ENCODE results near the gene TUBGCP3.

- no peak for TF ChIP-seq ZNF274 (IDR thresholded peaks at IDR 0.05; ENCODE audit: low read depth, low read length)
- TF ChIP-seq YY1 (IDR thresholded peaks at IDR 0.05; ENCODE audit: insufficient read depth, insufficient read length): no peak
- TF ChIP-seq SUZ12 (IDR thresholded peaks at IDR 0.05; ENCODE audit: extremely low read depth, insufficient read depth, insufficient read length): no peak
Observed at GRCh38 chr13:112442483-112443090, 145.4 kb downstream of the TUBGCP3 start.
